Measurements from ENCODE around the gene TMBIM6. TPM values are rescaled to one million over a fixed set of nuclear protein-coding genes. Genes with fewer than 3 reads are reported as not detected.
"Not testable (repeated sequence)": the region's sequence is repeated elsewhere in the genome, so short reads cannot be mapped to it uniquely, and the experiment has no call there.

Gene TMBIM6
- total RNA-seq, 1 donor from 2014 or later: 191 TPM

- intact Hi-C loops (cut with DNase I); DNase-seq (ENCODE audit: low spot score): not testable (repeated sequence)
These were observed 23.6 kb upstream of the TMBIM6 start for GRCh38 chr12:49717800-49718199.

DNA sequence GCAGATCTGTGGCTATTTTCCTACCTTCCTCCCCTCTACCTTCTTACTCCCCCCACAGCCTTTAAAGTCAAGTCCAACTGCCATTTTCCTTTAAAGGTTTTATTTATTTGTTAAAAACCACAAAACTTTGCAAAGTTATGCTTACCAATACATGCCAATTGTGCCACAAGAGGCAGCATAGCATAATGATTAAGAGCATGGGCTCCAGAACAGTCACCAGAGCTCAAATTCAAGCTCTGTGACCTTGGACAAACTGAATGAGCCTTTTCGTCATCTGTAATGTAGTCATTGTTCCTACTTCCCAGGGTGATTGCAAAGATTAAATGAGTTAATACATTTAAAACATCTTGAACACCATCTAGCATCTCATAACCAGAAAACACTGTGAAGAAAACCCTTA, 21.1 kb upstream of the TMBIM6 start:
- intact Hi-C loops (cut with DNase I): no loop called here
- no peak for DNase-seq (ENCODE audit: low spot score)

DNA sequence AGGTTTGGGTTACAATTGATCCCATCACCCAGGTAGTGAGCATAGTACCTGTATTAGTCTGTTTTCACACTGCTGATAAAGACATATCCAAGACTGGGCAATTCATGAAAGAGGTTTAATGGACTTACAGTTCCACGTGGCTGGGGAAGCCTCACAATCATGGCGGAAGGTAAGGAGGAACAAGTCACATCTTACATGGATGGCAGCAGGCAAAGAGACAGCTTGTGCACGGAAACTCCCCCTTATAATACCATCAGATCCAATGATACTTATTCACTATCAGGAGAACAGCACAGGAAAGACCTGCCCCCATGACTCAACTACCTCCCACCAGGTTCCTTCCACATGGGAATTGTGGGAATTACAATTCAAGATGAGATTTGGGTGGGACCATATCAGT, 20.0 kb upstream of the TMBIM6 start:
- intact Hi-C loops (cut with DNase I); DNase-seq (ENCODE audit: low spot score): not testable (repeated sequence)

- no peak for DNase-seq (ENCODE audit: low spot score)
- intact Hi-C loops (cut with DNase I): no loop called here
These were observed 12.9 kb upstream of the TMBIM6 start for GRCh38 chr12:49728446-49728845.

GRCh38 chr12:49730050-49730449, 11.3 kb upstream of the TMBIM6 start:
- intact Hi-C loops (cut with DNase I): no loop called here
- no peak for DNase-seq (ENCODE audit: low spot score)

- intact Hi-C loops (cut with DNase I): no loop called here
- no peak for DNase-seq (ENCODE audit: low spot score)
These were observed 10.7 kb upstream of the TMBIM6 start for GRCh38 chr12:49730568-49731101.

DNA sequence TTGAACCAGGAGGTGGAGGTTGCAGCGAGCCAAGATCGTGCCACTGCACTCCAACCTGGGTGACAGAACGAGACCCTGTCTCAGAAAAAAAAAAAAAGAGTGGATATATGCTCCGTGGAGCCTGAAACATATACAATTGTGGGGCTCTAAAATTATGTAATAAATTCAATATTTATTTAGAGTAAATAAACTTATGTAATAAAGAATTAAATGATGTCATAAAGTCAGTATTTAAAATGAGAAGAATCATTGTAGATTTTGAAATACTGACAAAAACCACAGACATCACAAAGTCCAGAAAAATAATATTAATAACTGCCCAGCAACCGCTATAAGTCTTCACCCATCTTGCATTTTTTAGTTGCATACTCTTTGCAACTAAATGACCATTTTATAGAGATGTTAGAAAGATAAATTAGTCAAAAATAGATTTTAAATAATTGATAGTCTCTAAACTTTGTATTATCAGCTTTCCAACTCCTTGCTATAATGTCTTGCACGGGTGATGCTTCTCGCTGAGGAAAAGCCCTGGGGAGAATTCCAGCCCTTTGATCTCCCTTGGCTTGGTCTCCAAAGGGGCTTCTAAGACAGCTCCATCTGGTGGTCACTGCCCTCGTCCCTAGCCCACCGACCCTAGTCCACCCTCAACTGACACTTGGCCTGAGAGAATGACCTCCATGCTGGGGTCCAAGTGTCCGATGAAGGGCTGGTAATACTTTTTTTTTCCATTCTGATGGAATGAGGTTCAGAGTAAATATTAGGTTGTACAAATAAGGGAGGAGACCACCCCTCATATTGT, 7.9 kb upstream of the TMBIM6 start:
- DNase-seq (ENCODE audit: low spot score): no peak
- intact Hi-C loops (cut with DNase I): no loop called here

DNA sequence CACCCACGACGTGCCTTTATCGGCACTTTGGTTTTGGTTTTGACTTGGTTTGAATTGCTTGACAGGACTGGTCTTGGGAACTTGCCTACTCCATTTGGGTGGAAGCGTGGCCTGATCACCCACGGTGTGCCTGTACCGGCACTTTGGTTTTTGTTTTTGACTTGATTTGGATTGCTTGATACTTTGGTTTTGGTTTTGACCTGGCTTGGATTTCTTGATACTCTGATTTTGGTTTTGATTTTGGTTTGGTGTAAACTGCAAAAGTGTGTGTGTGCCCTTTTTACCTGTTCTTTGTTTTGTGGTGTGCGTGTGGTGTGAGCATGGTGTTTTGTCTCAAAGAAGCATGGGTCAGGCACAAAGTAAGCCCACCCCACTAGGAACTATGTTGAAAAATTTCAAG, 6.5 kb upstream of the TMBIM6 start:
- intact Hi-C loops (cut with DNase I); DNase-seq (ENCODE audit: low spot score): not testable (repeated sequence)

DNA sequence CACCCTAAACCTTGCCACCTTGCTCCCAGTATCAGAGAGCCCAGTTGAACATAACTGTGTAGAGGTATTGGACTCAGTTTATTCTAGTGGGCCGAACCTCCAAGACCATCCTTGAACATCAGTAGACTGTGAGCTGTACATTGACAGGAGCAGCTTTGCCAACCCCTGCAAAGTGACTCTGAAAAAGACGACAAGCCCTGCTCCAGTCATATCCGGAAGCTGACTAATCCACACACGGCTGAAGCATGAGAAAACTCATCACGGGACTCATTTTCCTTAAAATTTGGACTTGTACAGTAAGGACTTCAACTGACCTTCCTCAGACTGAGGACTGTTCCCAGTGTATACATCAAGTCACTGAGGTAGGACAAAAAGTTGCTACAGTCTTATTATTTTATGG, 2.6 kb upstream of the TMBIM6 start:
- intact Hi-C loops (cut with DNase I); DNase-seq (ENCODE audit: low spot score): not testable (repeated sequence)

DNA sequence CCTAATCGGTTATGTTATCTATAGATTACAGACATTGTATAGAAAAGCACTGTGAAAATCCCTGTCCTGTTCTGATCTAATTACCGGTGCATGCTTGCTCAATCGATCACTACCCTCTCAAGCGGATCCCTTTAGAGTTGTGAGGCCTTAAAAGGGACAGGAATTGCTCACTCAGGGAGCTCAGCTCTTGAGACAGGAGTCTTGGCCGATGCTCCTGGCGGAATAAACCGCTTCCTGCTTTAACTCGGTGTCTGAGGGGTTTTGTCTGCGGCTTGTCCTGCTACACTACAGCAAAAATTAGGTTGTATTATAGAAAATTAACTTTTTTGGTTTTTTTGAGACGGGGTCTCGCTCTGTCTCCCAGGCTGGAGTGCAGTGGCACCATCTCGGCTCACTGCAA, 1.1 kb upstream of the TMBIM6 start:
- DNase-seq (ENCODE audit: low spot score): not testable (repeated sequence)

DNA sequence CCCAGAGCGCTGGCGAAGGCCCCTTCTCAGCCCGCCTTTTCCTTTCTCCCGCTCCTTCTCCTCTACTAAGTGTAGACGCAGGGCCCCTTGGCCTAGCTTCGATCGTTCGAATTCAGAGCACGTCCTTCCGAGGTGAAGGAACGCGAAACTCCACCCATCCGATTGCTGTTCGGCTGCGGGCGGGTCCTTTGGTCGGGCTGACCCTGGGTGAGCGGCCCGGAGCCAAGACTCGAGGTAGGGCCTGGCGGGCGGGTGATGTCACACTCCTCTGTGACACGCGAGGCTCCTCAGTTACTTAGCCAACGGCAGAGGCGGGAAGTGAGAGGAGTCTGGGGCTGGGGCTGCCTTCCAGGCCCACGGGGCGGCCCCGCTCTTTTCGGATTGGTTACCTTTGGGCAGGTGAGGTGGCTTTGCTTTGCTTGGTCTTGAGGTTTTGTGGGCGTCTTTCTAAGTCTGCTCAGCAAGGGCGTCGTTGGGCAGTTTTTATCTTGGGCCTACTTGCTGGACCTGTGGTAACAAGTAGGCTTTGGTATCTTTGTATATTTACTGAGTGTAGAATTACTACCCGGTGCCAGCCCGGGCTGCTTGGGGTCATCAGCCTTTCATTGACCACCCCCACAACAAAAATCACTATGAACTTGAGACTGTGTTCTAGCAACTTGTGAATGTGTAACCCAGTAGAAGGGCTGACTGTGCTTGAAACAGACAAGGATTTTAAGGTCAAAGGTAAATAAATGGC, 694 bp downstream of the TMBIM6 start:
- intact Hi-C loops (cut with DNase I): no loop called here

More for the DNA sequence above, 1.1 kb upstream of the TMBIM6 start:
- intact Hi-C loops (cut with DNase I): not testable (repeated sequence)

DNA sequence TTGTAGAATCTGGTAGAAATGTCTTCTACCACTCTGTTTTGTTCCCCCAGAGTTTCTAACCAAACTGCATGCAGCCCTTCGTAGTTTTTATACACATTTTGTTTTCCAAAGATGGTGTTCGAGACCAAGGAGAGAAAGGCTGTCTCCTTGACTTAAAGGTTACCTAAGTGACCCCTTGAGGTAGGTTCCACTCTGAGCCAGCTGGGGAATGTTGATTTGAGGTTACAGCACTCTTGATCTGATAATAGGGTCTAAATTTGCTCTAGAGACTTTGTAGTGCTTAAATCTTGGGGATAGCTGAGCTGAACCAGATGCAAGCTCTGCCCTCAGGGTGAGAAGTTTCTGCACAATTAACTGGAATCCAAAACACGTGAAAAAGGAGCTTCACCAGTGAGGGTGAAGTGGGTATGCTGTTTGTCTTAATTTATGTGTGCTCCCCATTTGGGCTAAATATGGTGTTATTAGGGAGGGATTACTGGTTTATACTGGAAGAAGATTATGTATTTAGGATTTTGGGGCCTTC, 3.1 kb downstream of the TMBIM6 start:
- intact Hi-C loops (cut with DNase I): no loop called here
- no peak for DNase-seq (ENCODE audit: low spot score)

More for the DNA sequence above, 694 bp downstream of the TMBIM6 start:
- peak; percentile 94 for DNase-seq (ENCODE audit: low spot score)

DNA sequence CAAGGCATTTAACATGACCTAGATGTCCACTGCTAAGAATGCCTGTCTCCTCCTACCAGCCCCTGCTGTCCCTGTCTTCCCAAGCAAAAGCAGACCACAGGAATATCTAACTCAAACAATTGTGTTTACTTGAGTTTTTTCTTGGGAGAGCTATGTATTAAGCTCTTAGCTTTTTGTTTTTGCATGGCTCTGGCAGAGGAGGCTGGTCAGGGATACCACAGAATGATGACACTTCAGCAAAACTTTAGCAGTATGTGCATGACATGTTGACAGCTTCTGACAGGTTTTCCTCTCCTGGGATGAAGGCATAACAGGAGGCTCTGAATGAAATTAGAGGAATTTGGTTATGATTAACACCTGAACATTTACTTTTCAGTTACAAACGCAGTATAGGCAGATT, 6.9 kb downstream of the TMBIM6 start:
- intact Hi-C loops (cut with DNase I): no loop called here
- DNase-seq (ENCODE audit: low spot score): no peak

DNA sequence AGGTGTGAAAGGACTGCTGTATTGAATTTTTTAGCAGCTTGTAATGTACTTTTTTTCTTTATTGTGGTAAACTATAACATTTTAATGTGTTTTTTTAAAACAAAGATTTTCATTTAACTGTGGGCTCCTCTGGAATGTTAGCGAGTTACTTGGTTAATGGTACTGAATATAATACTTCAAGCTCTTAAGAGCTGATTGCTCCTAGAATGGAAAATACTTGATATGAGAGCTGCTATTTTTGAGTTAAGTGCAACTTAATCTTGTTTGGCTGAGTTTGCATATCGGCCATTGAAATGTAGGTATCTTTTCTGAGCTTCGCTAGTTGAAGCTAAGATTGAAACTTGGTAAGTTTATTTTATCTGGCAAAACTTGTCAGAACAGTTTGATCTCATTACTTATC, 7.4 kb downstream of the TMBIM6 start:
- intact Hi-C loops (cut with DNase I): no loop called here
- no peak for DNase-seq (ENCODE audit: low spot score)

DNA sequence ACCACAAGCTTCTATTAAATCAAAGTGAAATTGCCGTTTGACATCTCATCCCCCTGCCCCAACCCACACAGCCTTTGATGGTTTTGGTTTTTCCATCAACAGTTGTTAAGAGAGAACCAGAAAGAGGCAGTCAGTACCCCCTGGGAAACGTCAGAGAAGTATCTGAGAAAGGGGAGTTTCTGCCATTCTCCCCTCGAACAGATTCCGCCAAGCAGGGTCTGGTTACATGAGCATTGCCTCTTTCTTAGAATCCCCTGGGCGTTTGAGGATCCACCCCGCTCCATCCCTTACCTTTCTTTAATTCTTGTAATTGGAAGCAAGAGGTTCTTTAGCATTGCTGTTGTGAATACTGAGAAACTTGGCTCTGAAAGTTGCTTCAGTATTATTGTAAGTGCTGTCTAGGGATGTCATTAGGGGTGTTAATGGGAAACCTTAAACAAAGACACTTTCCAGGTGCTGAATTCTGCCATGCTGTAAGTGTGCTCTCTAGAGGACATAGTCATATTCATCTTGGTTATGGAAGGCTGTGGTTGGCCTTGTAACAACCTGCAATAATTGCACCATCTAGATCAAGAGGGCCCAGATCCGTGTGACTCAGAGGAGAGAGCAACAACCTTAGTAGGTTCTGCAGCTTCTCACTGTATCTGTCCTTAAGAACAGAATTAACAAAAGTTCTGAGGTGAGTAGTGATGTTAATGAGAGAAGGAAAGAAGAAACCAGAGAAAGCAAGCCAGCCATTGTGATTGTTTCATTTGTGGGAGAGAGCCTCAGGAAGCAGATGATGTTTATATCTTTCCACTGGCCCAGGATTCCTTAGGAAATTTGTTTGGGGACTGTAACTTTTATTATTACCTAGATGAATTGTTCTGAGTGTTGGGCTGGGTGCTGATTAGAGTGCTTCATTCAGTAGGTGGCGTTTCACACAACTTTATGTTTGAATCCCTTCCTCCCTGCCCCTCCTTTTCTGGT, 9.0 kb downstream of the TMBIM6 start:
- no peak for DNase-seq (ENCODE audit: low spot score)
- intact Hi-C loops (cut with DNase I): no loop called here

GRCh38 chr12:49750996-49751393, 9.6 kb downstream of the TMBIM6 start:
- intact Hi-C loops (cut with DNase I): no loop called here
- no peak for DNase-seq (ENCODE audit: low spot score)

- intact Hi-C loops (cut with DNase I): no loop called here
- no peak for DNase-seq (ENCODE audit: low spot score)
These were observed 20.5 kb downstream of the TMBIM6 start for GRCh38 chr12:49761677-49762467.

DNA sequence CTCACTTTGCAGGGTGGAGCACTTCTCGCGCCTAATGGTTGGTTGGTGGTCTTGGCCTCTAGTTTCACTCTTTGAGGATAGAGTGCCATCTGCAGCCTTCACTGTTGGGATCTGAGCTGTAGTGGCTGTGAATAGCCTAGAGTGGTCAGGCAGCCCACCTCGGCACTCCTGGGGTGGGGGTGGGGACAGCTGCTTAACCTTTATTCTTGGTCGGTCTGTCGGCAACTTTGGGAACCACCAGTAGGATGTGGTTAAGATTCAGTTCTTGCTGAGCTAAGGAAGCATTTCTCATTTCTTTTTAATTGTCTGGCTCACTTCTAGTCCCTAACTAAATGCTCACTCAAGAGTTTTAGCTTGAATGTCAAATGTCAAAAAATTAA, 21.1 kb downstream of the TMBIM6 start:
- intact Hi-C loops (cut with DNase I): no loop called here

More for the DNA sequence above, 21.1 kb downstream of the TMBIM6 start:
- no peak for DNase-seq (ENCODE audit: low spot score)

Data from cardiac septum (tissue), 1 donor.